HepG2 (cell line): ENCODE results near the gene NELL1. TPM values are rescaled to one million over a fixed set of nuclear protein-coding genes. Genes with fewer than 3 reads are reported as not detected.

Experiments
- ATAC-seq: fragments of 200-7000 bp; cut with Tn5 transposase; 3 replicates; pipeline ENCODE4 v1.9.1; 2020; ENCODE audit warnings: mild to moderate bottlenecking, moderate library complexity
- BruUV-seq: library from RNA; stranded (reverse); fragments of 400-500 nt; replicated peaks from 2 replicates; lab custom pipeline; 2021; lab: Mats Ljungman, UMichigan
- CTCF ChIA-PET: fragments of 300-600 bp; formaldehyde crosslinking; extraction: SDS; loops from one replicate; lab custom pipeline; 2021; ENCODE audit warnings: low total read pairs, inconsistent platforms, low intra/inter-chr PET ratio; lab: Yijun Ruan, JAX
- POLR2A ChIA-PET: fragments of 350-600 bp; sonication (Branson Sonifier 250); formaldehyde crosslinking; loops from one replicate; lab custom pipeline; 2020; ENCODE audit warnings: antibody characterized with exemption, inconsistent platforms; lab: Yijun Ruan, JAX
- DNase-seq: peaks from one replicate; pipeline ENCODE4 v3.0.0-alpha.2; 2015; ENCODE audit warnings: low spot score
- FAIRE-seq: peaks from 3 replicates; lab custom pipeline; 2011; peaks lifted over from hg19 to GRCh38; lab: Jason Lieb, UNC
- H2AFZ ChIP-seq: one replicate; pipeline ENCODE4 v1.6.1; 2011; ENCODE audit warnings: low read length, inconsistent platforms
- H3K27ac ChIP-seq: fragments of 300-600 bp; 3 replicates; pipeline ENCODE4 v1.8.0; 2011; ENCODE audit warnings: mixed run types, mild to moderate bottlenecking, mixed read lengths, low read length, inconsistent platforms; ENCODE audit not compliant: insufficient read depth; ENCODE audit errors: extremely low read length
- H3K27me3 ChIP-seq, 2 experiments: fragments of 200-600 bp in 1 of 2; 2 replicates in 1 of 2; 3 replicates in 1 of 2; pipeline versions ENCODE4 v1.6.0 to v1.8.0; 2011; ENCODE audit warnings: low read length in 2 of 2, mild to moderate bottlenecking in 2 of 2, moderate library complexity in 2 of 2, inconsistent platforms in 1 of 2; ENCODE audit not compliant: insufficient read depth in 2 of 2, control insufficient read depth in 1 of 2
- H3K36me3 ChIP-seq, 2 experiments: fragments of 200-600 bp in 1 of 2; replicated peaks in 1 of 2; 2 replicates in 1 of 2; 3 replicates in 1 of 2; pipeline versions ENCODE4 v1.5.1 to v1.8.0; 2011; ENCODE audit warnings: low read length in 2 of 2, inconsistent platforms in 1 of 2; ENCODE audit not compliant: insufficient read depth in 2 of 2, control insufficient read depth in 1 of 2
- H3K4me1 ChIP-seq: 2 replicates; pipeline ENCODE4 v1.5.1; 2012; ENCODE audit warnings: low read length, inconsistent platforms; ENCODE audit not compliant: insufficient read depth
- H3K4me2 ChIP-seq: 2 replicates; pipeline ENCODE4 v1.6.0; 2011; ENCODE audit warnings: low read depth, low read length, inconsistent platforms
- H3K4me3 ChIP-seq, 3 experiments: fragments of 200-600 bp in 1 of 3; sonication (generic), shearing (Covaris generic) in 1 of 3; replicated peaks in 1 of 3; 2 replicates each; pipeline ENCODE4 v1.5.1; 2011 to 2016; ENCODE audit warnings: low read length in 3 of 3, inconsistent platforms in 2 of 3, low read depth in 2 of 3, mild to moderate bottlenecking in 2 of 3, control low read depth in 1 of 3, mixed read lengths in 1 of 3; ENCODE audit not compliant: insufficient read depth in 1 of 3
- H3K79me2 ChIP-seq: one replicate; pipeline ENCODE4 v1.6.1; 2011; ENCODE audit warnings: low read length, inconsistent platforms; ENCODE audit not compliant: insufficient read depth
- H3K9ac ChIP-seq: 2 replicates; pipeline ENCODE4 v1.6.0; 2011; ENCODE audit warnings: mild to moderate bottlenecking, low read depth, low read length, inconsistent platforms; ENCODE audit not compliant: insufficient read depth
- H3K9me3 ChIP-seq: 2 replicates; pipeline ENCODE4 v1.5.1; 2012; ENCODE audit warnings: mild to moderate bottlenecking, low read length
- H4K20me1 ChIP-seq: 2 replicates; pipeline ENCODE4 v1.6.0; 2011; ENCODE audit warnings: inconsistent platforms, mild to moderate bottlenecking, low read length, moderate library complexity; ENCODE audit not compliant: insufficient read depth
- CBX1 ChIP-seq: IDR thresholded peaks from one replicate; pipeline ENCODE4 v1.6.1; 2016; ENCODE audit warnings: antibody characterized with exemption, low read depth
- CEBPG ChIP-seq: IDR thresholded peaks from 2 replicates; pipeline ENCODE4 v1.6.1; 2016
- ESRRA ChIP-seq: sonication (generic); formaldehyde crosslinking; IDR thresholded peaks from 2 replicates; pipeline ENCODE4 v1.5.1; 2020; ENCODE audit warnings: mild to moderate bottlenecking, low read depth, missing genetic modification reagents
- HIVEP1 ChIP-seq: sonication (generic); formaldehyde crosslinking; IDR thresholded peaks from 2 replicates; pipeline ENCODE4 v1.4.0; 2020; ENCODE audit warnings: mild to moderate bottlenecking, missing genetic modification reagents
- MAFK ChIP-seq, 2 experiments: IDR thresholded peaks in 1 of 2; conservative IDR thresholded peaks in 1 of 2; 2 replicates each; pipeline ENCODE4 v1.6.1; 2011; ENCODE audit warnings: improper control_type of control experiment in 2 of 2, low read length in 2 of 2
- PITX1 ChIP-seq: sonication (generic); formaldehyde crosslinking; IDR thresholded peaks from 2 replicates; pipeline ENCODE4 v1.5.1; 2020; ENCODE audit warnings: mild to moderate bottlenecking, missing genetic modification reagents
- PRPF4 ChIP-seq: fragments of 200-400 bp; formaldehyde crosslinking; IDR thresholded peaks from 2 replicates; pipeline ENCODE4 v1.6.1; 2016; ENCODE audit warnings: low read length, low read depth; ENCODE audit not compliant: poor library complexity, severe bottlenecking
- TAF15 ChIP-seq: fragments of 200-400 bp; formaldehyde crosslinking; IDR thresholded peaks from one replicate; pipeline ENCODE4 v1.6.1; 2018; ENCODE audit warnings: mild to moderate bottlenecking, low read depth, low read length; ENCODE audit not compliant: poor library complexity, severe bottlenecking
- TRIM24 ChIP-seq: sonication (generic); formaldehyde crosslinking; IDR thresholded peaks from 2 replicates; pipeline ENCODE4 v1.8.0; 2022; ENCODE audit warnings: mild to moderate bottlenecking, missing genetic modification reagents
- WIZ ChIP-seq: sonication (generic); formaldehyde crosslinking; IDR thresholded peaks from 2 replicates; pipeline ENCODE4 v1.5.1; 2020; ENCODE audit warnings: mild to moderate bottlenecking, missing genetic modification reagents
- ZFP37 ChIP-seq: sonication (generic); formaldehyde crosslinking; IDR thresholded peaks from 2 replicates; pipeline ENCODE4 v1.4.0; 2020; ENCODE audit warnings: missing genetic modification reagents, borderline replicate concordance
- ZKSCAN1 ChIP-seq: fragments of 150-350 bp; IDR thresholded peaks from 2 replicates; pipeline ENCODE4 v1.6.1; 2014; ENCODE audit warnings: low read length
- ZNF672 ChIP-seq: sonication (generic); formaldehyde crosslinking; IDR thresholded peaks from 2 replicates; pipeline ENCODE4 v1.8.1; 2022; ENCODE audit warnings: missing genetic modification reagents
- ZNF83 ChIP-seq: sonication (generic); formaldehyde crosslinking; IDR thresholded peaks from 2 replicates; pipeline ENCODE4 v1.4.0; 2020; ENCODE audit warnings: missing genetic modification reagents, mild to moderate bottlenecking, borderline replicate concordance
- WGBS: methylation state at CpG from one replicate; pipeline ENCODE4 v1.1.6; 2017; ENCODE audit warnings: low lambda C conversion rate; 5-methylcytosine and 5-hydroxymethylcytosine counted together
- in situ Hi-C: cut with HindIII; loops from 2 replicates; pipeline ENCODE4 v1.10.0; 2017; ENCODE audit warnings: low pct_unique_long_range_greater_than_20kb; ENCODE audit not compliant: extremely low pct_ligation_motif_present
- intact Hi-C: fragments of 100-400 bp; cut with micrococcal nuclease; formaldehyde crosslinking; loops from one replicate; pipeline ENCODE4 v1.10.0; 2022; ENCODE audit not compliant: unreplicated experiment
- polyA plus RNA-seq, 8 experiments: library from polyadenylated mRNA; depleted of rRNA in 3 of 8; stranded (reverse) in 7 of 8; unstranded in 1 of 8; fragments of >200 nt; fragmentation: Illumina TruSeq in 4 of 8; extraction: Trizol in 4 of 8; gene quantifications; 2 replicates each; pipeline versions ENCODE4 v1.2.1 to v1.2.3, GENCODE V29; 2011 to 2016; ENCODE audit warnings: low read depth in 4 of 8, missing spikeins in 1 of 8, mixed read lengths in 1 of 8; ENCODE audit not compliant: insufficient read depth in 1 of 8
- total RNA-seq, 5 experiments: library from RNA; depleted of rRNA; stranded (reverse); fragments of >200 nt; fragmentation: Illumina TruSeq; extraction: Trizol; gene quantifications; 2 replicates each; pipeline ENCODE4 v1.2.3, GENCODE V29; 2016; ENCODE audit warnings: low read depth in 1 of 5
- TF ChIP-seq, protein P1 (sequence below): sonication (generic); formaldehyde crosslinking; IDR thresholded peaks from 2 replicates; pipeline ENCODE4 v1.4.0; 2020; ENCODE audit warnings: mild to moderate bottlenecking, missing genetic modification reagents

The NELL1 gene
- total and polyA plus RNA-seq, 2 of the 13 experiments (the other 11 are each of a cell fraction or from before 2014, with no cell fraction given) = not detected

DNA sequence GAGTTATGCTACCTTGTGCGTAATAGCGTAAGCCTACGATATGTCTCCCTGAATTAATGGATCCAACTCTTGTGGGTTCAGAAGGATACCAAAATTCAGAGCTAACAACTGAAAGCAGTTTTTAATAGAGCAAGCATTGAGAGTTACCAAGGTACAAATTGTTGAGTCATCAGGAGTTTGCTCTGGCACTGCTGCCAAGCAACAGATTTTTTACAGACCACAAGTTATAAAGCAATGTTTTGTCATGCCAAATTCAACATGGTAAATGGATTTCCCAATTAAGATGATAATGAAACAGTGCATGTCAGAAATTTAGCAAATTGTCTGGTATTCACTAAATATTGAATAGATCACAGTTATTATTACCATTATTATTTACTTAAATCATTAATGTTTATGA, 295.6 kb downstream of the NELL1 start (continued):
- TF ChIP-seq, protein P1, sequence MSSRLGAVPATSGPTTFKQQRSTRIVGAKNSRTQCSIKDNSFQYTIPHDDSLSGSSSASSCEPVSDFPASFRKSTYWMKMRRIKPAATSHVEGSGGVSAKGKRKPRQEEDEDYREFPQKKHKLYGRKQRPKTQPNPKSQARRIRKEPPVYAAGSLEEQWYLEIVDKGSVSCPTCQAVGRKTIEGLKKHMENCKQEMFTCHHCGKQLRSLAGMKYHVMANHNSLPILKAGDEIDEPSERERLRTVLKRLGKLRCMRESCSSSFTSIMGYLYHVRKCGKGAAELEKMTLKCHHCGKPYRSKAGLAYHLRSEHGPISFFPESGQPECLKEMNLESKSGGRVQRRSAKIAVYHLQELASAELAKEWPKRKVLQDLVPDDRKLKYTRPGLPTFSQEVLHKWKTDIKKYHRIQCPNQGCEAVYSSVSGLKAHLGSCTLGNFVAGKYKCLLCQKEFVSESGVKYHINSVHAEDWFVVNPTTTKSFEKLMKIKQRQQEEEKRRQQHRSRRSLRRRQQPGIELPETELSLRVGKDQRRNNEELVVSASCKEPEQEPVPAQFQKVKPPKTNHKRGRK (CRISPR knock-in tag) = no peak

GRCh38 chr11:20966489-20966888, 297.1 kb downstream of the NELL1 start:
- no peaks in the 10 kb centered on the region for H4K20me1 ChIP-seq
- TF ChIP-seq MAFK (conservative IDR thresholded peaks at IDR 0.05 in 1 of 2, IDR thresholded peaks at IDR 0.05 in 1 of 2; ENCODE audit: low read length in 2 of 2) = no peak
- no peak for TF ChIP-seq HIVEP1 (CRISPR knock-in tag)
- TF ChIP-seq ZNF672 (CRISPR knock-in tag) = no peak
- no peak for TF ChIP-seq ZFP37
- TF ChIP-seq ZNF83 = no peak
- no peak for TF ChIP-seq TRIM24 (CRISPR knock-in tag)
- TF ChIP-seq ZKSCAN1 = no peak
- no peak for TF ChIP-seq ESRRA (CRISPR knock-in tag)
- no peak for TF ChIP-seq WIZ (CRISPR knock-in tag)
- TF ChIP-seq CEBPG (CRISPR knock-in tag) = no peak
- TF ChIP-seq PRPF4 = no peak
- TF ChIP-seq PITX1 (CRISPR knock-in tag) = no peak
- TF ChIP-seq CBX1 = no peak
- no peak for TF ChIP-seq TAF15
- TF ChIP-seq, all 625 proteins: peak for 0
- in situ Hi-C loops = no loop called here
- Histone ChIP-seq H3K36me3 (no peaks in the 10 kb centered on the region), H3K27me3 (0 out of 5 replicates have a peak, but pooled peaks cover 0 to 4% of the 10 kb centered on the region in 2 experiments), H3K4me1 (no peaks in the 10 kb centered on the region), H3K9me3 (no peaks in the 10 kb centered on the region), H2AFZ (no peak overlapping the region), H3K27ac (no peak overlapping the region), H3K4me2 (no peak overlapping the region), H3K9ac (no peak overlapping the region), H3K79me2 (no peaks in the 10 kb centered on the region), H3K4me3 (no peak overlapping the region)
- 3% methylated on average over 3 of the region's 3 CpGs for WGBS
- no peak for ATAC-seq
- DNase-seq = no peak
- ChIA-PET CTCF (no interaction called here), POLR2A (no interaction called here)
- intact Hi-C loops = no loop called here
- no peak for FAIRE-seq
- no TSS peak for BruUV-seq
